NCI-H2081 (cell line): ENCODE results near the gene ZCWPW1.
"Not testable (repeated sequence)": the region's sequence is repeated elsewhere in the genome, so short reads cannot be mapped to it uniquely, and the experiment has no call there.

Source experiments
- DNase-seq, 2 experiments: peaks; one replicate each; lab custom pipeline; 2025; lab: John Stamatoyannopoulos, UW

Gene ZCWPW1

DNA sequence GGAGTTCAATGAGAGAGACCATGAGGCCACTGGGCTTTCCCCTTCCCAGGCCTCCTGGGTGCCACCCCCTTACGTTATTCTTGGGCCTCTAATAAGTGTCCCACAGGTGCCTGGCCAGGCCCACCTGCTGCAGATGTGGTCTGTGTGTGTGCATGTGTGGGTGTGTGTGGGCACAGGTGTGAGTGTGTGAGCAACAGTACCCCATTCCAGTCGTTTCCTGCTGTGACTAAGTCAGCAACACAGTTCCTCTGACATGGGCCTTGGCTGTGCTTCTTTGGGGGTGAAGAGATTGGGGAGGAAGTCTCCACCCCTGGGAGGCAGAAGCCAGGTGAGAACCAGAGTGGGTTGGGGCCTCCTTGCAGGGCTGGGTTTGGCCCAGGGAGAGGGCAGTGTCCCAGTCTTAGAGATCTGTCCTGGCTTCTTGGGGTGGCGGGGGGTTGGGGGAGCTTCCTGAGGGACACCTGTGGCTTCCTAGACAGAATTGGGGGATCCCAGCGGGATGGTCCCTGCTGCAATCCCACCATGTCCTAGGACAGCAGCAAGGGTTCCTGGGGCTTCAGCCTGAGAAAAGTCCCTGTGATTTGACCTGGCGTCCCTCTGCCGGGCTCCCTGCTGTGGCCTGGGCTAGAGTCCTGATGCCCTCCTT, 74.7 kb downstream of the ZCWPW1 start:
- no peak for DNase-seq

DNA sequence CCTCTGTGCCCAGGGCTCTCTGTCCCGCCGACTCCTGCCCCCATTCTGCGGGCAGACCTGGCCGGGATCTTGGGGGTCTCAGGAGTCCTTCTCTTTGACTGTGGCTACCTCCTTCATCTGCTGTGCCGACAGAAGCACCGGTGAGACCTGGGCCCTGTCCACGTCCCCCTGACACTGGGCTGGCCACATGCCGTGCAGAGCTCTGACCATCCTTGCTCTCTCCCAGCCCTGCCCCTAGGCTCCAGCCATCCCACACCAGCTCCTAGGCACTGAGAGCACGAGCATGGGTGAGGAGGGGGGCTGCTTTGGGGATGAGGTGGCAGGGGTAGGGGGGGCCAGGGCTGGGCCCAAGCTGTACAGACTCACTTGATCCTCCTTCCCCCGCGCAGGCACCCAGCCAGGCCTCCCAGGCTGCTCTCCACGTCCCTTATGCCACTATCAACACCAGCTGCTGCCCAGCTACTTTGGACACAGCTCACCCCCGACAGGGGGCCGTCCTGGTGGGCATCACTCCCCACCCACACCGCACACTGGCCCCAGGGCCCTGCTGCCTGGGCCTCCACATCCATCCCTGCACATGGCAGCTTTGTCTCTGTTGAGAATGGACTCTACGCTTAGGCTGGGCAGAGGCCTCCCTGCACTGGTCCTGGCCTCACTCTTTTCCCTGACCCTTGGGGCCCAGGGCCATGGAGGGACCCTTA, 75.4 kb downstream of the ZCWPW1 start:
- DNase-seq: no peak

DNA sequence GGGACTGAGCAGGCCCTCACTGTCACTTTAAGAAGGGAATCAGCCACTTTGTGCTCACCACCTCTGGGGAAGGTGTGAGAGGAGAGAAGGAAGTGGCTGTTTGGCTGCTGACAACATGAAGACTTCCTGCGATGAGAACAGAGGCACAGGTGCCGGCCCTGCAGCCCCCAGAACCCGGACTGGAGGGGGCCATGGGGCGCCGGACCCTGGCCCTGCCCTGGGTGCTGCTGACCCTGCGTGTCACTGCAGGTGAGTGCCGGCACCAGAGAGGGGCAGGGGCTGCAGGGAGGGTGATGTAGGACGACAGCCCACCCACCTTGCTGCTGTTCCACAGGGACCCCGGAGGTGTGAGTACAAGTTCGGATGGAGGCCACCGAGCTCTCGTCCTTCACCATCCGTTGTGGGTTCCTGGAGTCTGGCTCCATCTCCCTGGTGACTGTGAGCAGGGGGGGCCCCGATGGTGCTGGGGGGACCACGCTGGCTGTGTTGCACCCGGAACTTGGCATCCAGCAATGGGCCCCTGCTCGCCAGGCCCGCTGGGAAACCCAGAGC, 76.2 kb downstream of the ZCWPW1 start:
- DNase-seq: not testable (repeated sequence)

DNA sequence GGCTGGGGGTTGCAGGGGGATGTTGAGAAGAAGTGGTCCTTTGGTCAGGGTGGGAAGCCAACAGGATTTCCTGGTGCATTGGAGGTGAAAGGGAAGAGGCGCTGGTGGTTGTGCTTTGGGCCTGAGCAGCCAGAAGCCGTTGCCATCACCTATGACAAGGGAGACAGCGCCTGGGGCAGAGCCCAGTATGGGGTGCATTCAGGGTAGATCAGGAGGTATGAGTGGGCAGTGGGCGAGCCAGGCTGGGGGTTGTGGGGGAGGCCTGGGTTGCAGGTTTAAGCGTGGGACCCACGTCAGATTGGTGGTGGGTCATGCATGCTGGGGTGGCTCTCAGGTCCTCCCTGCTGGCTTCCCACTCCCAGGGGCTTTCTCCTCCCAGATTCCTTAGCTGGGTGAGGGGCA, 76.8 kb downstream of the ZCWPW1 start:
- no peak for DNase-seq
